Trophoblast cell (in vitro differentiated cells and primary cell): ENCODE results near the gene MAP4K4.
A peak's percentile ranks its signal among the peaks of the same experiment; 100 is the strongest.

ENCODE experiments used
- DNase-seq, 2 donors: peaks; one replicate each; pipeline ENCODE4 v3.0.0-alpha.2; 2016
- H2AFZ ChIP-seq: 2 replicates; pipeline ENCODE4 v1.6.1; 2013; ENCODE audit warnings: low read length, moderate library complexity, mild to moderate bottlenecking; ENCODE audit not compliant: insufficient read depth, poor library complexity
- H2AK5ac ChIP-seq: 2 replicates; pipeline ENCODE4 v1.6.1; 2013; ENCODE audit warnings: mild to moderate bottlenecking, low read length
- H2BK120ac ChIP-seq: 2 replicates; pipeline ENCODE4 v1.6.1; 2013; ENCODE audit warnings: low read length, mild to moderate bottlenecking, moderate library complexity; ENCODE audit not compliant: insufficient read depth, poor library complexity
- H2BK12ac ChIP-seq: 2 replicates; pipeline ENCODE4 v1.6.1; 2013; ENCODE audit warnings: mild to moderate bottlenecking, low read length, moderate library complexity
- H2BK5ac ChIP-seq: 2 replicates; pipeline ENCODE4 v1.6.1; 2013; ENCODE audit warnings: low read length, low read depth, moderate library complexity, mild to moderate bottlenecking; ENCODE audit not compliant: poor library complexity
- H3K14ac ChIP-seq: 2 replicates; pipeline ENCODE4 v1.6.1; 2013; ENCODE audit warnings: mild to moderate bottlenecking, low read length
- H3K18ac ChIP-seq: 2 replicates; pipeline ENCODE4 v1.6.1; 2013; ENCODE audit warnings: mild to moderate bottlenecking, low read length
- H3K23ac ChIP-seq: 2 replicates; pipeline ENCODE4 v1.6.1; 2013; ENCODE audit warnings: low read length
- H3K27ac ChIP-seq: 2 replicates; pipeline ENCODE4 v1.5.1; 2013; ENCODE audit warnings: low read depth, mild to moderate bottlenecking, inconsistent platforms, low read length, moderate library complexity
- H3K27me3 ChIP-seq: 2 replicates; pipeline ENCODE4 v1.6.1; 2013; ENCODE audit warnings: inconsistent platforms, mild to moderate bottlenecking, low read length, moderate library complexity; ENCODE audit not compliant: insufficient read depth
- H3K36me3 ChIP-seq, 2 experiments: 1 replicate in 1 of 2; 2 replicates in 1 of 2; pipeline ENCODE4 v1.6.1; 2013; ENCODE audit warnings: low read length in 2 of 2, mild to moderate bottlenecking in 2 of 2, moderate library complexity in 1 of 2; ENCODE audit not compliant: insufficient read depth in 2 of 2, control insufficient read depth in 1 of 2
- H3K4ac ChIP-seq: 2 replicates; pipeline ENCODE4 v1.6.1; 2013; ENCODE audit warnings: low read depth, mild to moderate bottlenecking, low read length, moderate library complexity
- H3K4me1 ChIP-seq, 2 experiments: 1 replicate in 1 of 2; 2 replicates in 1 of 2; pipeline ENCODE4 v1.6.1; 2013; ENCODE audit warnings: low read length in 2 of 2, mild to moderate bottlenecking in 2 of 2, moderate library complexity in 1 of 2; ENCODE audit not compliant: insufficient read depth in 2 of 2, control insufficient read depth in 1 of 2
- H3K4me2 ChIP-seq: 2 replicates; pipeline ENCODE4 v1.6.1; 2013; ENCODE audit warnings: inconsistent platforms, mild to moderate bottlenecking, low read length, moderate library complexity
- H3K4me3 ChIP-seq: 2 replicates; pipeline ENCODE4 v1.5.1; 2013; ENCODE audit warnings: mild to moderate bottlenecking, low read depth, low read length, inconsistent platforms
- H3K79me1 ChIP-seq: one replicate; pipeline ENCODE4 v1.6.1; 2013; ENCODE audit warnings: low read length
- H3K79me2 ChIP-seq: 2 replicates; pipeline ENCODE4 v1.6.1; 2013; ENCODE audit warnings: low read length, mild to moderate bottlenecking; ENCODE audit not compliant: control insufficient read depth, insufficient read depth, poor library complexity
- H3K9ac ChIP-seq: 2 replicates; pipeline ENCODE4 v1.6.1; 2013; ENCODE audit warnings: mild to moderate bottlenecking, low read length
- H3K9me3 ChIP-seq: 2 replicates; pipeline ENCODE4 v1.6.1; 2013; ENCODE audit warnings: low read depth, mild to moderate bottlenecking, control low read depth, inconsistent platforms, low read length; ENCODE audit not compliant: insufficient read depth
- H4K12ac ChIP-seq: 2 replicates; pipeline ENCODE4 v1.6.1; 2013; ENCODE audit warnings: low read depth, mild to moderate bottlenecking, low read length, moderate library complexity
- H4K8ac ChIP-seq: 2 replicates; pipeline ENCODE4 v1.6.1; 2013; ENCODE audit warnings: low read depth, mild to moderate bottlenecking, low read length, moderate library complexity
- H4K91ac ChIP-seq: one replicate; pipeline ENCODE4 v1.6.1; 2013; ENCODE audit warnings: low read depth, mild to moderate bottlenecking, low read length, moderate library complexity
- WGBS: extraction: QIAGEN DNeasy Blood & Tissue Kit; methylation state at CpG from one replicate; pipeline ENCODE4 v1.1.7; 2013; ENCODE audit warnings: missing lambda C conversion rate; ENCODE audit not compliant: insufficient read length, insufficient coverage; ENCODE audit errors: extremely low coverage; 5-methylcytosine and 5-hydroxymethylcytosine counted together

The MAP4K4 gene

GRCh38 chr2:101884423-101884822 lies 186.9 kb downstream of the MAP4K4 start:
- H3K79me1 ChIP-seq: no peaks in the 10 kb centered on the region
- no peak overlapping the region for H4K8ac ChIP-seq
- H3K27ac ChIP-seq: no peak overlapping the region
- no peak overlapping the region for H3K4ac ChIP-seq
- H3K4me3 ChIP-seq: no peak overlapping the region
- H3K14ac ChIP-seq: no peak overlapping the region
- H2BK5ac ChIP-seq: no peak overlapping the region
- no peak overlapping the region for H3K9ac ChIP-seq
- no peaks in the 10 kb centered on the region for H3K9me3 ChIP-seq
- no peaks in the 10 kb centered on the region for H3K27me3 ChIP-seq
- H2AK5ac ChIP-seq: no peak overlapping the region
- no peaks in the 10 kb centered on the region for H3K79me2 ChIP-seq
- no peak overlapping the region for H2AFZ ChIP-seq
- DNase-seq: no peak
- H2BK120ac ChIP-seq: no peak overlapping the region
- no peaks in the 10 kb centered on the region for H3K4me1 ChIP-seq
- no peak overlapping the region for H3K4me2 ChIP-seq
- peaks cover 9 to 28% of the 10 kb centered on the region in 2 experiments for H3K36me3 ChIP-seq
- no peak overlapping the region for H3K18ac ChIP-seq
- H4K91ac ChIP-seq: no peak overlapping the region
- H4K12ac ChIP-seq: no peak overlapping the region
- WGBS: no CpG with 5 or more reads among the region's 2 CpGs
- peak overlapping the region; percentile 67 for H3K23ac ChIP-seq
- H2BK12ac ChIP-seq: no peak overlapping the region

- Histone ChIP-seq H3K27me3 (no peaks in the 10 kb centered on the region), H3K4ac (no peak overlapping the region), H2BK12ac (no peak overlapping the region), H3K4me1 (no peaks in the 10 kb centered on the region), H3K23ac (no peak overlapping the region), H4K8ac (no peak overlapping the region), H2BK120ac (no peak overlapping the region), H2AK5ac (no peak overlapping the region), H2BK5ac (no peak overlapping the region), H3K9ac (no peak overlapping the region), H3K27ac (no peak overlapping the region), H3K4me3 (no peak overlapping the region), H3K4me2 (no peak overlapping the region), H3K36me3 (peaks cover 20 to 38% of the 10 kb centered on the region in 2 experiments), H3K14ac (no peak overlapping the region), H4K12ac (no peak overlapping the region), H3K79me2 (no peaks in the 10 kb centered on the region), H2AFZ (no peak overlapping the region), H3K79me1 (no peaks in the 10 kb centered on the region), H4K91ac (no peak overlapping the region), H3K18ac (no peak overlapping the region), H3K9me3 (no peaks in the 10 kb centered on the region)
- no peak for DNase-seq
- no CpG with 5 or more reads among the region's 2 CpGs for WGBS
Observed at GRCh38 chr2:101887328-101887727, 189.8 kb downstream of the MAP4K4 start.

- Histone ChIP-seq H3K36me3 (peaks cover 20 to 38% of the 10 kb centered on the region in 2 experiments), H3K79me1 (no peaks in the 10 kb centered on the region), H3K4ac (no peak overlapping the region), H2BK12ac (no peak overlapping the region), H3K23ac (no peak overlapping the region), H2AFZ (no peak overlapping the region), H3K14ac (no peak overlapping the region), H2BK120ac (no peak overlapping the region), H3K27me3 (no peaks in the 10 kb centered on the region), H3K18ac (no peak overlapping the region), H3K4me2 (no peak overlapping the region), H3K9ac (no peak overlapping the region), H2AK5ac (no peak overlapping the region), H3K79me2 (no peaks in the 10 kb centered on the region), H3K4me3 (no peak overlapping the region), H3K27ac (no peak overlapping the region), H2BK5ac (no peak overlapping the region), H3K9me3 (no peaks in the 10 kb centered on the region), H4K12ac (no peak overlapping the region), H3K4me1 (no peaks in the 10 kb centered on the region), H4K8ac (no peak overlapping the region), H4K91ac (no peak overlapping the region)
- DNase-seq: no peak
- no CpG with 5 or more reads among the region's 7 CpGs for WGBS
Observed at GRCh38 chr2:101889460-101890098, 192.1 kb downstream of the MAP4K4 start.

- H3K4me1 ChIP-seq: no peaks in the 10 kb centered on the region
- peaks cover 21 to 48% of the 10 kb centered on the region in 2 experiments for H3K36me3 ChIP-seq
- H3K27ac ChIP-seq: no peak overlapping the region
- H2BK5ac ChIP-seq: no peak overlapping the region
- no peak overlapping the region for H2AK5ac ChIP-seq
- H2BK12ac ChIP-seq: no peak overlapping the region
- no peak overlapping the region for H4K91ac ChIP-seq
- no peaks in the 10 kb centered on the region for H3K27me3 ChIP-seq
- no peaks in the 10 kb centered on the region for H3K79me2 ChIP-seq
- no peaks in the 10 kb centered on the region for H3K79me1 ChIP-seq
- H3K18ac ChIP-seq: no peak overlapping the region
- H3K9me3 ChIP-seq: no peaks in the 10 kb centered on the region
- no peak overlapping the region for H3K4ac ChIP-seq
- H4K8ac ChIP-seq: no peak overlapping the region
- H2BK120ac ChIP-seq: no peak overlapping the region
- no peak overlapping the region for H3K4me3 ChIP-seq
- no peak overlapping the region for H3K23ac ChIP-seq
- H3K14ac ChIP-seq: no peak overlapping the region
- DNase-seq: peak in 1 of 2 donors; percentile 11
- H2AFZ ChIP-seq: no peak overlapping the region
- H3K9ac ChIP-seq: no peak overlapping the region
- no peak overlapping the region for H4K12ac ChIP-seq
- WGBS: no CpG with 5 or more reads among the region's 3 CpGs
- H3K4me2 ChIP-seq: no peak overlapping the region
Observed at GRCh38 chr2:101892377-101892776, 194.9 kb downstream of the MAP4K4 start.
